PFSK-1 (cell line): ENCODE measurements around the gene ESYT2.

Experiments used
- FOXP2 ChIP-seq: optimal IDR thresholded peaks from 2 replicates; pipeline ENCODE3; 2011; ENCODE audit warnings: borderline replicate concordance, control low read depth, inconsistent platforms; ENCODE audit not compliant: insufficient read depth; ENCODE audit errors: extremely low read length, extremely low read depth
- POLR2AphosphoS5 ChIP-seq: IDR thresholded peaks from 2 replicates; pipeline ENCODE4 v1.6.1; 2012; ENCODE audit warnings: low read depth, mild to moderate bottlenecking, control low read depth, low read length, moderate library complexity
- SIN3A ChIP-seq: IDR thresholded peaks from 2 replicates; pipeline ENCODE4 v1.6.1; 2012; ENCODE audit warnings: mild to moderate bottlenecking, low read length, moderate library complexity, borderline replicate concordance; ENCODE audit not compliant: insufficient read depth
- TAF1 ChIP-seq: IDR thresholded peaks from 2 replicates; pipeline ENCODE4 v1.6.1; 2012; ENCODE audit warnings: low read length, control low read depth, borderline replicate concordance; ENCODE audit not compliant: insufficient read depth
- TF ChIP-seq, protein P1 (sequence below), 2 experiments: IDR thresholded peaks; 2 replicates each; pipeline versions ENCODE4 v1.6.1 to v1.8.0; 2011 to 2012; ENCODE audit warnings: low read depth in 2 of 2, low read length in 2 of 2, control low read depth in 1 of 2, inconsistent platforms in 1 of 2, mild to moderate bottlenecking in 1 of 2, moderate library complexity in 1 of 2; ENCODE audit not compliant: insufficient read depth in 1 of 2

Gene ESYT2

GRCh38 chr7:158722574-158723237, 106.6 kb downstream of the ESYT2 start:
- TF ChIP-seq TAF1 = no peak
- TF ChIP-seq POLR2AphosphoS5 = no peak
- TF ChIP-seq, protein P1, sequence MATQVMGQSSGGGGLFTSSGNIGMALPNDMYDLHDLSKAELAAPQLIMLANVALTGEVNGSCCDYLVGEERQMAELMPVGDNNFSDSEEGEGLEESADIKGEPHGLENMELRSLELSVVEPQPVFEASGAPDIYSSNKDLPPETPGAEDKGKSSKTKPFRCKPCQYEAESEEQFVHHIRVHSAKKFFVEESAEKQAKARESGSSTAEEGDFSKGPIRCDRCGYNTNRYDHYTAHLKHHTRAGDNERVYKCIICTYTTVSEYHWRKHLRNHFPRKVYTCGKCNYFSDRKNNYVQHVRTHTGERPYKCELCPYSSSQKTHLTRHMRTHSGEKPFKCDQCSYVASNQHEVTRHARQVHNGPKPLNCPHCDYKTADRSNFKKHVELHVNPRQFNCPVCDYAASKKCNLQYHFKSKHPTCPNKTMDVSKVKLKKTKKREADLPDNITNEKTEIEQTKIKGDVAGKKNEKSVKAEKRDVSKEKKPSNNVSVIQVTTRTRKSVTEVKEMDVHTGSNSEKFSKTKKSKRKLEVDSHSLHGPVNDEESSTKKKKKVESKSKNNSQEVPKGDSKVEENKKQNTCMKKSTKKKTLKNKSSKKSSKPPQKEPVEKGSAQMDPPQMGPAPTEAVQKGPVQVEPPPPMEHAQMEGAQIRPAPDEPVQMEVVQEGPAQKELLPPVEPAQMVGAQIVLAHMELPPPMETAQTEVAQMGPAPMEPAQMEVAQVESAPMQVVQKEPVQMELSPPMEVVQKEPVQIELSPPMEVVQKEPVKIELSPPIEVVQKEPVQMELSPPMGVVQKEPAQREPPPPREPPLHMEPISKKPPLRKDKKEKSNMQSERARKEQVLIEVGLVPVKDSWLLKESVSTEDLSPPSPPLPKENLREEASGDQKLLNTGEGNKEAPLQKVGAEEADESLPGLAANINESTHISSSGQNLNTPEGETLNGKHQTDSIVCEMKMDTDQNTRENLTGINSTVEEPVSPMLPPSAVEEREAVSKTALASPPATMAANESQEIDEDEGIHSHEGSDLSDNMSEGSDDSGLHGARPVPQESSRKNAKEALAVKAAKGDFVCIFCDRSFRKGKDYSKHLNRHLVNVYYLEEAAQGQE (IDR thresholded peaks at IDR 0.05; ENCODE audit: insufficient read depth in 1 of 2, low read depth in 2 of 2, low read length in 2 of 2) = no peak
- TF ChIP-seq FOXP2 = no peak
- TF ChIP-seq SIN3A = no peak

GRCh38 chr7:158720112-158720511, 109.2 kb downstream of the ESYT2 start:
- TF ChIP-seq, protein P1 (IDR thresholded peaks at IDR 0.05; ENCODE audit: insufficient read depth in 1 of 2, low read depth in 2 of 2, low read length in 2 of 2) = no peak
- TF ChIP-seq TAF1 = no peak
- TF ChIP-seq FOXP2 = no peak
- TF ChIP-seq SIN3A = no peak
- TF ChIP-seq POLR2AphosphoS5 = no peak

DNA sequence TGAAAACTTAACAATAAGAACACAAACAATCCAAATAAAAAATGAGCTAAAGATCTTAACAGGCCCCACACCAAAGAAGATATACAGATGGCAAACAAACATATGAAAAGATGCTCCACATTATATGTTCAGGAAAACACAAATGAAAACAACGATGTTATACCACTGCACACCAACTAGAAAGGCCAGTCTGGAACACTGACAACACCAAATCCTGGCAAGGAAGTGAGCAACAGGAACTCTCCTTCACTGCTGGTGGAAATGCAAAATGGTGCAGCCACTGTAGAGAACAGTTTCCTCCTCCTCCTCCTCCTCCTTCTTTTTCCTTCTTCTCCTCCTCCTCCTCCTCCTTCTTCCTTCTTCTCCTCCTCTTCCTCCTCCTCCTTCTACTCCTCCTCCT, 112.5 kb downstream of the ESYT2 start:
- TF ChIP-seq SIN3A (no peak), FOXP2 (no peak), TAF1 (no peak), POLR2AphosphoS5 (no peak)
- TF ChIP-seq, protein P1 (IDR thresholded peaks at IDR 0.05; ENCODE audit: insufficient read depth in 1 of 2, low read depth in 2 of 2, low read length in 2 of 2) = no peak

DNA sequence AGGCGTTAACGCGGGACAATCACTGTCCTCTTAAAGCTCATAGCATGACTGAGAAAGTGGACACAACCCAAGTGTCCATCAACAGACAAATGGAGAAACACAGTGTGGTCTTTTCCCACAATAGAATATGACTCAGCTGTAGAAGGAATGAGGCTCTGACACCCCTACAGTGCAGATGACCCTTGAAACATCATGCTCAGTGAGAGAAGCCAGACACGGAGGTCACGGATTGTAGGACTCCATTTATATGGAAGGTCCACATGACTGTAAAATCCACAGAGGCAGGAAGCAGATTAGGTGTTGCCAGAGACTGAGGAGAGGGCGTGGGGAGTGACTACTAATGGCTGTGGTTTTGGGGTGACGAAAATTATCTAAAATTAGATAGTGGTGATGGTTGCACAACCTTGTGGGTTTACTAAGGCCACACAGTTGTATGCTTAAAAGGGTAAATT, 118.6 kb downstream of the ESYT2 start:
- TF ChIP-seq, protein P1 (IDR thresholded peaks at IDR 0.05; ENCODE audit: insufficient read depth in 1 of 2, low read depth in 2 of 2, low read length in 2 of 2) = no peak
- TF ChIP-seq FOXP2 = no peak
- TF ChIP-seq POLR2AphosphoS5 = no peak
- no peak for TF ChIP-seq SIN3A
- TF ChIP-seq TAF1 = no peak

DNA sequence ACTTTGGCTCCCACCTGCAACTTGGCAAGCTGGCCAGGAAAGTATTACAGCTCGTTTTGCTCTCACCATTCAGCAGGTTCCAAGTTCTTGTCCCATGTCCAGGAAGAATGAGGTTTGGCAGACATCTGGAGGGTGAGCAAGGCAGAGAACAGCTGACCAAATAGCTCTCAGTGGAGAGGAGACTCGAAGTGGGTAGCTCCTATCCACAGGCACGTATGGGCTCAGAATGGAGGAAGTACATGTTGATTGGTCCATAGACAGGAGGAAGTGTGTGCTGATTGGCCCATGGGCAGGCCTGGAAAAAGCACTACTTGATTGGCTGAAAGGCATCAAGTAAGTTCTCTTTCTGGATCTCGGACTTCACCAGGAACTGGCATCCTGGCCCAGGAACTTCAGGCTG, 121.7 kb downstream of the ESYT2 start:
- no peak for TF ChIP-seq SIN3A
- no peak for TF ChIP-seq TAF1
- no peak for TF ChIP-seq FOXP2
- TF ChIP-seq, protein P1 (IDR thresholded peaks at IDR 0.05; ENCODE audit: insufficient read depth in 1 of 2, low read depth in 2 of 2, low read length in 2 of 2) = no peak
- TF ChIP-seq POLR2AphosphoS5 = no peak
